DOHH2 (cell line): ENCODE measurements around the gene HASPIN.

ENCODE experiments used
- H3F3A ChIP-seq: fragments of 200-600 bp; sonication (generic), shearing (Covaris generic); 2 replicates; pipeline ENCODE4 v1.6.0; 2016; ENCODE audit warnings: antibody characterized with exemption, mild to moderate bottlenecking; ENCODE audit not compliant: control insufficient read depth, insufficient read depth
- H3K27ac ChIP-seq: fragments of 200-600 bp; sonication (generic); 2 replicates; pipeline ENCODE4 v1.5.1; 2014; ENCODE audit warnings: low read depth, mild to moderate bottlenecking, low read length, moderate library complexity
- H3K27me3 ChIP-seq: fragments of 200-600 bp; sonication (generic); 2 replicates; pipeline ENCODE4 v1.6.1; 2014; ENCODE audit warnings: mild to moderate bottlenecking, low read length, mixed read lengths; ENCODE audit not compliant: control insufficient read depth
- H3K36me3 ChIP-seq: fragments of 200-600 bp; sonication (generic); 2 replicates; pipeline ENCODE4 v1.6.1; 2014; ENCODE audit warnings: mild to moderate bottlenecking, low read length, moderate library complexity, mixed read lengths; ENCODE audit not compliant: control insufficient read depth
- H3K4me1 ChIP-seq: fragments of 200-600 bp; sonication (generic); 2 replicates; pipeline ENCODE4 v1.6.1; 2014; ENCODE audit warnings: mild to moderate bottlenecking, low read length, mixed read lengths; ENCODE audit not compliant: control insufficient read depth
- H3K4me2 ChIP-seq: fragments of 200-600 bp; sonication (generic); 2 replicates; pipeline ENCODE4 v1.6.0; 2014; ENCODE audit warnings: mild to moderate bottlenecking, low read length, moderate library complexity
- H3K4me3 ChIP-seq: fragments of 200-600 bp; sonication (generic); 2 replicates; pipeline ENCODE4 v1.5.1; 2014; ENCODE audit warnings: mild to moderate bottlenecking, low read length, mixed read lengths
- H3K79me2 ChIP-seq: fragments of 200-600 bp; sonication (generic); 2 replicates; pipeline ENCODE4 v1.6.1; 2014; ENCODE audit warnings: mild to moderate bottlenecking, low read length, mixed read lengths; ENCODE audit not compliant: control insufficient read depth
- H3K9me2 ChIP-seq: fragments of 200-600 bp; sonication (generic); replicated peaks from 2 replicates; pipeline ENCODE4 v1.6.1; 2014; ENCODE audit warnings: mild to moderate bottlenecking, low read length, mixed read lengths; ENCODE audit not compliant: control insufficient read depth
- H3K9me3 ChIP-seq: fragments of 200-600 bp; sonication (generic); 2 replicates; pipeline ENCODE4 v1.6.1; 2014; ENCODE audit warnings: antibody characterized with exemption, low read length, mixed read lengths; ENCODE audit not compliant: control insufficient read depth, insufficient read depth
- H4K20me1 ChIP-seq: fragments of 200-600 bp; sonication (generic); 2 replicates; pipeline ENCODE4 v1.6.0; 2014; ENCODE audit warnings: low read depth, mild to moderate bottlenecking, antibody characterized with exemption, low read length, moderate library complexity; ENCODE audit not compliant: control insufficient read depth, insufficient read depth
- EZH2phosphoT487 ChIP-seq: fragments of 200-600 bp; sonication (generic); IDR thresholded peaks from 2 replicates; pipeline ENCODE4 v1.6.1; 2017; ENCODE audit warnings: borderline replicate concordance, mild to moderate bottlenecking, antibody characterized with exemption, low read length, moderate library complexity, mixed read lengths
- TF ChIP-seq, protein P1 (sequence below): fragments of 200-600 bp; sonication (generic); IDR thresholded peaks from one replicate; pipeline ENCODE4 v1.5.1; 2014; ENCODE audit warnings: antibody characterized with exemption, mild to moderate bottlenecking, low read depth, low read length; ENCODE audit not compliant: poor library complexity, severe bottlenecking

HASPIN gene

DNA sequence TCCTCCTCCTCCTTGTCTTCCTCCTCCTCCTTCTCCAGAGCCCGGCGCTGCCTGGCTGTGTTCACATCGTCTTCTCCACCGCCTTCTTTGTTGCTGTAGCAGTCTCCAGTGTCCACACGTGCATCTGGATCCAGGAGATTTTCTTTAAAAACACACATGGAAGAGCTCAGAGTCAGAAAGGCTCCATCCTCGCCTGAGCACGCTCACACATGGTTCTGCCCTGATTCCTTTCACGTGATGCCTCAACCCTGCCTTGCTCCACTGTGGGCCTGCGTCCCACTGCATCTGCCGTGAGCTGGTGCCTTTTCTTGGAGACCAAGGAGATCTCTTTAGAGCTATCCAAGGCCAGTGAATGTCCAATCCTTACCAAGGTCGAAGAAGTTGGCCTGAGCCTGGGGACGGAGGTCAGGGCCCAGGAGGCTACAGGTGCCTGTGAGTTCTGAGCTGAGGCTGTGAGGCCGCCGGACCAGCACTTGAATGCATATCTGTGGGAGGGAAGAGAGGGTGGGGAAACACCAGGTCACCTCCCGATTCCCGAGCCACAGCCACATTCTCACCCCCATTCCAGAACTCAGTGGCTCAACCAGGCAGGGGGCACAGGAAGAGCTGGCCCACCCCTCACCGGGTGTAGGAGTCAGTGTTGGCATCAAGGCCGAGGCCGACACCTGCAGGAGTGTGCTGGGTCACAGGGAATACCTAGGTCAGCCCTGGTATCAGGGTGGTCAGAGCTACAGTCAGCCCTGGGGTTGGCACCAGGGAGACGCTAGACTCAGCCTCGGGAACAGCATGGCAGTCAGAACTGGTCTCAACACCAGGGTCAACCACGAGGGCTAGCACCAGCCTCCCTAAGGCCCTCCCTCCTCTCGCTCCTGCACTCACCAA, 37.6 kb downstream of the HASPIN start:
- Histone ChIP-seq H3F3A (no peaks in the 10 kb centered on the region), H3K4me3 (no peak overlapping the region), H3K4me2 (no peak overlapping the region), H3K4me1 (peaks cover 27% of the 10 kb centered on the region), H3K27ac (no peak overlapping the region), H3K27me3 (no peaks in the 10 kb centered on the region), H3K36me3 (no peaks in the 10 kb centered on the region), H3K79me2 (no peaks in the 10 kb centered on the region), H3K9me3 (no peaks in the 10 kb centered on the region), H4K20me1 (no peaks in the 10 kb centered on the region), H3K9me2 (no peaks in the 10 kb centered on the region)
- TF ChIP-seq, protein P1, sequence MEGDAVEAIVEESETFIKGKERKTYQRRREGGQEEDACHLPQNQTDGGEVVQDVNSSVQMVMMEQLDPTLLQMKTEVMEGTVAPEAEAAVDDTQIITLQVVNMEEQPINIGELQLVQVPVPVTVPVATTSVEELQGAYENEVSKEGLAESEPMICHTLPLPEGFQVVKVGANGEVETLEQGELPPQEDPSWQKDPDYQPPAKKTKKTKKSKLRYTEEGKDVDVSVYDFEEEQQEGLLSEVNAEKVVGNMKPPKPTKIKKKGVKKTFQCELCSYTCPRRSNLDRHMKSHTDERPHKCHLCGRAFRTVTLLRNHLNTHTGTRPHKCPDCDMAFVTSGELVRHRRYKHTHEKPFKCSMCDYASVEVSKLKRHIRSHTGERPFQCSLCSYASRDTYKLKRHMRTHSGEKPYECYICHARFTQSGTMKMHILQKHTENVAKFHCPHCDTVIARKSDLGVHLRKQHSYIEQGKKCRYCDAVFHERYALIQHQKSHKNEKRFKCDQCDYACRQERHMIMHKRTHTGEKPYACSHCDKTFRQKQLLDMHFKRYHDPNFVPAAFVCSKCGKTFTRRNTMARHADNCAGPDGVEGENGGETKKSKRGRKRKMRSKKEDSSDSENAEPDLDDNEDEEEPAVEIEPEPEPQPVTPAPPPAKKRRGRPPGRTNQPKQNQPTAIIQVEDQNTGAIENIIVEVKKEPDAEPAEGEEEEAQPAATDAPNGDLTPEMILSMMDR: no peak
- no peak for TF ChIP-seq EZH2phosphoT487

- no peaks in the 10 kb centered on the region for H3K36me3 ChIP-seq
- H3K4me3 ChIP-seq: no peak overlapping the region
- H3K27me3 ChIP-seq: no peaks in the 10 kb centered on the region
- H3K4me2 ChIP-seq: no peak overlapping the region
- no peaks in the 10 kb centered on the region for H3K9me2 ChIP-seq
- H3K4me1 ChIP-seq: peaks cover 27% of the 10 kb centered on the region
- TF ChIP-seq, protein P1: no peak
- TF ChIP-seq EZH2phosphoT487: no peak
- H4K20me1 ChIP-seq: no peaks in the 10 kb centered on the region
- H3K9me3 ChIP-seq: no peaks in the 10 kb centered on the region
- H3F3A ChIP-seq: no peaks in the 10 kb centered on the region
- no peaks in the 10 kb centered on the region for H3K79me2 ChIP-seq
- H3K27ac ChIP-seq: no peak overlapping the region
These were observed 38.2 kb downstream of the HASPIN start for GRCh38 chr17:3761918-3762380.

GRCh38 chr17:3762922-3763776, 39.4 kb downstream of the HASPIN start:
- no peaks in the 10 kb centered on the region; the same call in 1 of the 2 replicates for H3F3A ChIP-seq
- TF ChIP-seq, protein P1: no peak
- TF ChIP-seq EZH2phosphoT487: no peak
- H3K4me1 ChIP-seq: peaks cover 27% of the 10 kb centered on the region
- H3K27ac ChIP-seq: no peak overlapping the region
- no peaks in the 10 kb centered on the region for H4K20me1 ChIP-seq
- no peaks in the 10 kb centered on the region for H3K9me3 ChIP-seq
- H3K27me3 ChIP-seq: no peaks in the 10 kb centered on the region
- H3K79me2 ChIP-seq: no peaks in the 10 kb centered on the region
- H3K9me2 ChIP-seq: no peaks in the 10 kb centered on the region
- no peak overlapping the region for H3K4me3 ChIP-seq
- H3K4me2 ChIP-seq: no peak overlapping the region
- no peaks in the 10 kb centered on the region for H3K36me3 ChIP-seq
